HCT116 (cell line): ENCODE results near the gene ROCK2. TPM values are rescaled to one million over a fixed set of nuclear protein-coding genes. Genes with fewer than 3 reads are reported as not detected.

Source experiments
- ATAC-seq: fragments of 200-7000 bp; cut with Tn5 transposase; 2 replicates; pipeline ENCODE4 v1.9.1; 2020; ENCODE audit warnings: mild to moderate bottlenecking, moderate library complexity
- BruUV-seq: library from RNA; stranded (reverse); fragments of 400-500 nt; replicated peaks from 2 replicates; lab custom pipeline; 2021; lab: Mats Ljungman, UMichigan
- CTCF ChIA-PET: fragments of 300-600 bp; sonication (Branson Sonifier 250); formaldehyde crosslinking; loops from one replicate; lab custom pipeline; 2021; ENCODE audit warnings: antibody characterized with exemption; lab: Charles Lee
- POLR2A ChIA-PET: fragments of 300-600, 350-600 bp; sonication (Branson Sonifier 250); formaldehyde crosslinking; loops from one replicate; lab custom pipeline; 2021; ENCODE audit warnings: antibody characterized with exemption; lab: Charles Lee
- RAD21 ChIA-PET, 2 experiments: fragments of 300-600 bp; sonication (Branson Sonifier 250); formaldehyde crosslinking; loops; one replicate each; lab custom pipeline; 2023; ENCODE audit warnings: low total read pairs in 2 of 2; ENCODE audit not compliant: uncharacterized antibody in 2 of 2, unreplicated experiment in 2 of 2, low non-redundant PET in 1 of 2; lab: Charles Lee
- DNase-seq: peaks from one replicate; pipeline ENCODE4 v3.0.0-alpha.2; 2010; ENCODE audit warnings: low read depth, low spot score
- H2AFZ ChIP-seq: fragments of 200-600 bp; shearing (Covaris generic), sonication (generic); 2 replicates; pipeline ENCODE4 v1.6.1; 2017; ENCODE audit warnings: low read depth, mixed run types, mixed read lengths, antibody characterized with exemption, low read length; ENCODE audit not compliant: poor library complexity, severe bottlenecking
- H3K27ac ChIP-seq: 2 replicates; pipeline ENCODE4 v1.5.1; 2012; ENCODE audit warnings: low read depth, low read length
- H3K27me3 ChIP-seq: fragments of 200-600 bp; sonication (generic); 2 replicates; pipeline ENCODE4 v1.6.1; 2016; ENCODE audit warnings: mixed run types, low read length, mixed read lengths; ENCODE audit not compliant: insufficient read depth
- H3K36me3 ChIP-seq, 2 experiments: fragments of 200-500 bp in 1 of 2; fragments of 200-600 bp in 1 of 2; sonication (Bioruptor generic) in 1 of 2; sonication (generic) in 1 of 2; 2 replicates each; pipeline versions ENCODE4 v1.5.1 to v1.6.1; 2014 to 2016; ENCODE audit warnings: low read length in 2 of 2, inconsistent platforms in 1 of 2, mixed read lengths in 1 of 2, mixed run types in 1 of 2; ENCODE audit not compliant: insufficient read depth in 2 of 2, control insufficient read depth in 1 of 2
- H3K4me1 ChIP-seq, 2 experiments: fragments of 200-600 bp in 1 of 2; sonication (generic) in 1 of 2; 2 replicates each; pipeline versions ENCODE4 v1.5.1 to v1.6.1; 2012 to 2017; ENCODE audit warnings: low read length in 2 of 2, inconsistent platforms in 1 of 2, mild to moderate bottlenecking in 1 of 2, mixed read lengths in 1 of 2, mixed run types in 1 of 2, moderate library complexity in 1 of 2; ENCODE audit not compliant: insufficient read depth in 2 of 2, control insufficient read depth in 1 of 2
- H3K4me2 ChIP-seq: fragments of 200-600 bp; sonication (generic); 2 replicates; pipeline ENCODE4 v1.6.1; 2017; ENCODE audit warnings: mixed run types, low read length, mixed read lengths
- H3K4me3 ChIP-seq, 2 experiments: fragments of 200-600 bp in 1 of 2; sonication (generic) in 1 of 2; replicated peaks in 1 of 2; 2 replicates each; pipeline ENCODE4 v1.5.1; 2011 to 2016; ENCODE audit warnings: low read length in 2 of 2, control low read depth in 1 of 2, low read depth in 1 of 2, mild to moderate bottlenecking in 1 of 2, mixed read lengths in 1 of 2, mixed run types in 1 of 2
- H3K79me2 ChIP-seq: fragments of 200-600 bp; sonication (generic); 2 replicates; pipeline ENCODE4 v1.6.1; 2017; ENCODE audit warnings: mild to moderate bottlenecking, mixed run types, low read length, moderate library complexity, mixed read lengths; ENCODE audit not compliant: insufficient read depth
- H3K9ac ChIP-seq: fragments of 200-600 bp; sonication (generic); 2 replicates; pipeline ENCODE4 v1.6.1; 2016; ENCODE audit warnings: low read length, mixed read lengths
- H3K9me2 ChIP-seq: fragments of 200-600 bp; sonication (generic), shearing (Covaris generic); 2 replicates; pipeline ENCODE4 v1.6.1; 2017; ENCODE audit warnings: mixed run types, mild to moderate bottlenecking, moderate library complexity; ENCODE audit not compliant: insufficient read depth
- H3K9me3 ChIP-seq, 2 experiments: fragments of 200-500 bp in 1 of 2; fragments of 200-600 bp in 1 of 2; sonication (Bioruptor generic) in 1 of 2; sonication (generic) in 1 of 2; 2 replicates each; pipeline ENCODE4 v1.6.1; 2014 to 2017; ENCODE audit warnings: low read length in 2 of 2, mixed read lengths in 2 of 2, inconsistent platforms in 1 of 2, low read depth in 1 of 2, mild to moderate bottlenecking in 1 of 2, mixed run types in 1 of 2, moderate library complexity in 1 of 2; ENCODE audit not compliant: control insufficient read depth in 1 of 2, insufficient read depth in 1 of 2
- H4K20me1 ChIP-seq: fragments of 200-600 bp; sonication (generic), shearing (Covaris generic); 2 replicates; pipeline ENCODE4 v1.6.1; 2017; ENCODE audit warnings: mixed run types, mild to moderate bottlenecking, moderate library complexity; ENCODE audit not compliant: insufficient read depth
- CEBPB ChIP-seq: IDR thresholded peaks from 2 replicates; pipeline ENCODE4 v1.6.1; 2012; ENCODE audit warnings: low read depth
- EGR1 ChIP-seq: IDR thresholded peaks from 2 replicates; pipeline ENCODE4 v1.6.1; 2012; ENCODE audit warnings: low read depth
- EZH2 ChIP-seq: fragments of 200-600 bp; sonication (generic); IDR thresholded peaks from 2 replicates; pipeline ENCODE4 v1.6.1; 2017; ENCODE audit warnings: antibody characterized with exemption, mixed run types
- EZH2phosphoT487 ChIP-seq: fragments of 200-600 bp; IDR thresholded peaks from 2 replicates; pipeline ENCODE4 v1.6.1; 2018; ENCODE audit warnings: antibody characterized with exemption, borderline replicate concordance
- JUND ChIP-seq: IDR thresholded peaks from 2 replicates; pipeline ENCODE4 v1.6.1; 2012
- POLR2A ChIP-seq: IDR thresholded peaks from 2 replicates; pipeline ENCODE4 v1.7.0; 2011; ENCODE audit warnings: borderline replicate concordance; ENCODE audit not compliant: insufficient read depth, insufficient read length; ENCODE audit errors: extremely low read depth
- RAD21 ChIP-seq: IDR thresholded peaks from 2 replicates; pipeline ENCODE4 v1.6.1; 2012; ENCODE audit warnings: low read depth, mild to moderate bottlenecking
- intact Hi-C: fragments of 100-400 bp; cut with micrococcal nuclease; formaldehyde crosslinking; loops from 2 replicates; pipeline ENCODE4 v1.10.0; 2022
- total RNA-seq: library from RNA; stranded (reverse); gene quantifications from one replicate; pipeline ENCODE4 v1.2.1, GENCODE V29; 2021; ENCODE audit not compliant: unreplicated experiment
- TF ChIP-seq, protein P1 (sequence below), 3 experiments: fragments of 200-600 bp in 1 of 3; sonication (generic) in 1 of 3; IDR thresholded peaks in 2 of 3; conservative IDR thresholded peaks in 1 of 3; 2 replicates each; pipeline ENCODE4 v1.5.1; 2012 to 2017; ENCODE audit warnings: low read depth in 2 of 3, low read length in 2 of 3, antibody characterized with exemption in 1 of 3, borderline replicate concordance in 1 of 3, control low read depth in 1 of 3, mild to moderate bottlenecking in 1 of 3, mixed read lengths in 1 of 3, mixed run types in 1 of 3, moderate library complexity in 1 of 3; ENCODE audit not compliant: insufficient read depth in 1 of 3
- TF ChIP-seq, protein P2 (sequence below): IDR thresholded peaks from 2 replicates; pipeline ENCODE4 v1.6.1; 2012; ENCODE audit warnings: low read depth
- TF ChIP-seq, protein P3 (sequence below): IDR thresholded peaks from 2 replicates; pipeline ENCODE4 v1.6.1; 2012

The ROCK2 gene
- total RNA-seq, 1 experiment from 2014 or later, result 48.0 TPM

DNA sequence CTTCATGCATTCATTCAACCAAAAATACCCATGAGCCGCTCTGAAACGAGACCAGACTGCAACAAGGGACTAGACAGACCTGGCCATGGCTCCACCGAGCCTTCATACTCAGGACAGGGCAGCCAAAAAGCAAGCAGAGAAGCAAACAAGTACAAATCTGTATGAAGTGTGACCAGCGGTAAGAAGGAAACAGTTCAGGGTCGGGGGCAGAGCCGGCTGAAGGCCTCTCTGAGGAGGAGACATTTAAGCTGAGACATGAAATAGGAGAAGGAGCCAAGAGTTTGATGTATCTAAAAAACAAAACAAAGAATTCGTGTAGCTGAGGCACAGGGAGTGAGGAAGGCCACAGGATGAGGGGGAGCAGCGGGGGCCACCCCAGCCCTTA, 210.5 kb downstream of the ROCK2 start (continued):
- TF ChIP-seq, protein P1, sequence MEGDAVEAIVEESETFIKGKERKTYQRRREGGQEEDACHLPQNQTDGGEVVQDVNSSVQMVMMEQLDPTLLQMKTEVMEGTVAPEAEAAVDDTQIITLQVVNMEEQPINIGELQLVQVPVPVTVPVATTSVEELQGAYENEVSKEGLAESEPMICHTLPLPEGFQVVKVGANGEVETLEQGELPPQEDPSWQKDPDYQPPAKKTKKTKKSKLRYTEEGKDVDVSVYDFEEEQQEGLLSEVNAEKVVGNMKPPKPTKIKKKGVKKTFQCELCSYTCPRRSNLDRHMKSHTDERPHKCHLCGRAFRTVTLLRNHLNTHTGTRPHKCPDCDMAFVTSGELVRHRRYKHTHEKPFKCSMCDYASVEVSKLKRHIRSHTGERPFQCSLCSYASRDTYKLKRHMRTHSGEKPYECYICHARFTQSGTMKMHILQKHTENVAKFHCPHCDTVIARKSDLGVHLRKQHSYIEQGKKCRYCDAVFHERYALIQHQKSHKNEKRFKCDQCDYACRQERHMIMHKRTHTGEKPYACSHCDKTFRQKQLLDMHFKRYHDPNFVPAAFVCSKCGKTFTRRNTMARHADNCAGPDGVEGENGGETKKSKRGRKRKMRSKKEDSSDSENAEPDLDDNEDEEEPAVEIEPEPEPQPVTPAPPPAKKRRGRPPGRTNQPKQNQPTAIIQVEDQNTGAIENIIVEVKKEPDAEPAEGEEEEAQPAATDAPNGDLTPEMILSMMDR (IDR thresholded peaks at IDR 0.05 in 2 of 3, conservative IDR thresholded peaks at IDR 0.05 in 1 of 3; ENCODE audit: borderline replicate concordance in 1 of 3, insufficient read depth in 1 of 3, low read depth in 2 of 3, low read length in 2 of 3), result no peak
- TF ChIP-seq POLR2A, result no peak
- TF ChIP-seq EZH2phosphoT487, result no peak
- no peak for TF ChIP-seq EZH2
- TF ChIP-seq, protein P2, sequence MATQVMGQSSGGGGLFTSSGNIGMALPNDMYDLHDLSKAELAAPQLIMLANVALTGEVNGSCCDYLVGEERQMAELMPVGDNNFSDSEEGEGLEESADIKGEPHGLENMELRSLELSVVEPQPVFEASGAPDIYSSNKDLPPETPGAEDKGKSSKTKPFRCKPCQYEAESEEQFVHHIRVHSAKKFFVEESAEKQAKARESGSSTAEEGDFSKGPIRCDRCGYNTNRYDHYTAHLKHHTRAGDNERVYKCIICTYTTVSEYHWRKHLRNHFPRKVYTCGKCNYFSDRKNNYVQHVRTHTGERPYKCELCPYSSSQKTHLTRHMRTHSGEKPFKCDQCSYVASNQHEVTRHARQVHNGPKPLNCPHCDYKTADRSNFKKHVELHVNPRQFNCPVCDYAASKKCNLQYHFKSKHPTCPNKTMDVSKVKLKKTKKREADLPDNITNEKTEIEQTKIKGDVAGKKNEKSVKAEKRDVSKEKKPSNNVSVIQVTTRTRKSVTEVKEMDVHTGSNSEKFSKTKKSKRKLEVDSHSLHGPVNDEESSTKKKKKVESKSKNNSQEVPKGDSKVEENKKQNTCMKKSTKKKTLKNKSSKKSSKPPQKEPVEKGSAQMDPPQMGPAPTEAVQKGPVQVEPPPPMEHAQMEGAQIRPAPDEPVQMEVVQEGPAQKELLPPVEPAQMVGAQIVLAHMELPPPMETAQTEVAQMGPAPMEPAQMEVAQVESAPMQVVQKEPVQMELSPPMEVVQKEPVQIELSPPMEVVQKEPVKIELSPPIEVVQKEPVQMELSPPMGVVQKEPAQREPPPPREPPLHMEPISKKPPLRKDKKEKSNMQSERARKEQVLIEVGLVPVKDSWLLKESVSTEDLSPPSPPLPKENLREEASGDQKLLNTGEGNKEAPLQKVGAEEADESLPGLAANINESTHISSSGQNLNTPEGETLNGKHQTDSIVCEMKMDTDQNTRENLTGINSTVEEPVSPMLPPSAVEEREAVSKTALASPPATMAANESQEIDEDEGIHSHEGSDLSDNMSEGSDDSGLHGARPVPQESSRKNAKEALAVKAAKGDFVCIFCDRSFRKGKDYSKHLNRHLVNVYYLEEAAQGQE, result no peak

DNA sequence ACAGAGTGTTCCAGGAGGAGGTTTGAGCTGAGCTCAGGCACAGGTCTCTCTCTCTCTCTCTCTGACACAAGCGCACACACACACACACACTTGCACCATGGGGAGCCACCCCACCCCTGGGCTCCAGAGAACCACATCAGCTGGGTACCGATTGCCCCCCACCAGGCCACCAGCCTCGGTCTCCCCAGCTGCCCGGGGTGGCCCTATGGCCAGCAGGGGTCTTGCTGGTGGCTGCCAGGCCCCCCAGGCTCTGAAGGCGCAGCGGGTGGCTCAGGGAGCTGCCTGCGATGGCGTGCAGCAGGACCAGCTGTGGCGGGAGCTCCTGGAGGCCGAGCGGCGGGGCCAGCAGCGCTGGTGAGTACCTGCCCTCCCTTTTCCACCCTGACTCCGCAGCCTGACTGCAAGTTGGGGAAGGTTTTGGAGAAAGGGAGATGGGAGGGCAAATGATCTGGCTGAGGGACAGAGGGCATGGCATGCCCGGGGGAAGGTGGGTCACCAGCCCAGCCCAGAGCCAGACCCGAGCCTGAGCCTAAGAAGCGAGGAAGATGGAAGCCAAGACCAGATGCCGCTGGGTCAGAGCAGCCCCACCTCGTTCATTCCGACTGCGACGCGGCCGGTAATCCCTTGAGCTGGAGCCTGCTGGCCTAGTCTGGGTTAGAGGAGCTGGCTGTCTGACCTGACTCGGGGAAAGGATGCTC, 211.0 kb downstream of the ROCK2 start:
- no peak for DNase-seq
- no peak overlapping the region; the same call in 1 of the 2 replicates for H3K27ac ChIP-seq
- RAD21 ChIA-PET, result interaction anchor here (0.5 to 2.2 kb wide), 21 partner anchors 21 to 555 kb away, joined by 3 to 17 read pairs (median 5); partner anchors contain the start of gene SLC66A3 (in 1 of the 2)
- TF ChIP-seq CEBPB (no peak), RAD21 (no peak), EGR1 (no peak), JUND (no peak)
- TF ChIP-seq, protein P3, sequence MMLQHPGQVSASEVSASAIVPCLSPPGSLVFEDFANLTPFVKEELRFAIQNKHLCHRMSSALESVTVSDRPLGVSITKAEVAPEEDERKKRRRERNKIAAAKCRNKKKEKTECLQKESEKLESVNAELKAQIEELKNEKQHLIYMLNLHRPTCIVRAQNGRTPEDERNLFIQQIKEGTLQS, result no peak
- TF ChIP-seq, protein P1 (IDR thresholded peaks at IDR 0.05 in 2 of 3, conservative IDR thresholded peaks at IDR 0.05 in 1 of 3; ENCODE audit: borderline replicate concordance in 1 of 3, insufficient read depth in 1 of 3, low read depth in 2 of 3, low read length in 2 of 3), result no peak
- TF ChIP-seq, all 23 proteins: peak for 0
- H3K79me2 ChIP-seq, result no peaks in the 10 kb centered on the region
- H3K27me3 ChIP-seq, result no peaks in the 10 kb centered on the region
- no peaks in the 10 kb centered on the region for H3K36me3 ChIP-seq
- peak overlapping the region; percentile 85 for H3K4me2 ChIP-seq
- BruUV-seq, result no TSS peak
- H3K4me1 ChIP-seq, result peaks cover 9 to 38% of the 10 kb centered on the region in 2 experiments
- peak overlapping the region; percentile 68 for H2AFZ ChIP-seq
- peak overlapping the region; percentile 55 for H3K9ac ChIP-seq
- ChIA-PET POLR2A (interaction anchor here (0.7 to 1.7 kb wide), 6 partner anchors 9 to 450 kb away, joined by 3 to 9 read pairs (median 4); partner anchors contain the start of gene SLC66A3), CTCF (interaction anchor here (0.6 to 5.3 kb wide), 30 partner anchors 9 to 649 kb away, joined by 3 to 102 read pairs (median 4); partner anchors contain the start of genes E2F6 and PDIA6)
- H3K4me3 ChIP-seq, result peak overlapping the region; percentile 34 to 49
- H3K9me3 ChIP-seq, result no peaks in the 10 kb centered on the region
- no peaks in the 10 kb centered on the region for H4K20me1 ChIP-seq
- intact Hi-C loops, result loop anchor here (2.0 to 5.0 kb wide), 4 partner anchors 211 to 645 kb away; partner anchors contain the start of genes E2F6 and ROCK2
- ATAC-seq, result no peak
- H3K9me2 ChIP-seq, result no peaks in the 10 kb centered on the region
